Activated CD8-positive, alpha-beta memory T cell treated with anti-CD3 and anti-CD28 coated beads for 4 hours (primary cell): Measurements from ENCODE around the gene MST1R.
A peak's percentile ranks its signal among the peaks of the same experiment; 100 is the strongest.
"Not testable (repeated sequence)": the region's sequence is repeated elsewhere in the genome, so short reads cannot be mapped to it uniquely, and the experiment has no call there.

Experiments
- DNase-seq, 2 donors: peaks; one replicate each; pipeline ENCODE4 v3.0.0-alpha.2; 2020; ENCODE audit warnings: low read depth in 2 of 2

The MST1R gene

GRCh38 chr3:49903451-49904424 lies at the start of gene MST1R:
TSS of gene MST1R (minus strand) at chr3:49903873. CDS start at chr3:49903609, 264 bp downstream.
- DNase-seq, result peak; percentile 42 to 44

GRCh38 chr3:49952924-49953323 lies 49.3 kb upstream of the MST1R start:
- DNase-seq, result no peak

- no peak for DNase-seq
Observed at GRCh38 chr3:49942651-49943050, 39.0 kb upstream of the MST1R start.

GRCh38 chr3:49940667-49941249 lies 37.1 kb upstream of the MST1R start:
- DNase-seq, result no peak

- DNase-seq, result peak; percentile 81 to 89
Observed at GRCh38 chr3:49939858-49940666, 36.4 kb upstream of the MST1R start, which contains the start of gene RBM6. TSS of gene RBM6 (plus strand) at chr3:49940150. CDS start at chr3:49962642, 22,492 bp downstream.

GRCh38 chr3:49937090-49937489 lies 33.4 kb upstream of the MST1R start:
- no peak for DNase-seq

GRCh38 chr3:49932281-49932680 lies 28.6 kb upstream of the MST1R start:
- not testable (repeated sequence) for DNase-seq

- no peak for DNase-seq
Observed at GRCh38 chr3:49930922-49931321, 27.2 kb upstream of the MST1R start.

- no peak for DNase-seq
Observed at GRCh38 chr3:49930168-49930690, 26.6 kb upstream of the MST1R start.

GRCh38 chr3:49929291-49930167 lies 25.9 kb upstream of the MST1R start, which contains the start of gene MON1A:
TSS of gene MON1A (minus strand) at chr3:49929811. CDS start at chr3:49913346, 16,465 bp downstream.
- peak; percentile 62 to 78 for DNase-seq

- DNase-seq, result no peak
Observed at GRCh38 chr3:49928481-49929017, 24.9 kb upstream of the MST1R start.

- no peak for DNase-seq
Observed at GRCh38 chr3:49927798-49928197, 24.1 kb upstream of the MST1R start.

- DNase-seq, result no peak
Observed at GRCh38 chr3:49926117-49926728, 22.6 kb upstream of the MST1R start.

GRCh38 chr3:49925485-49925884 lies 21.8 kb upstream of the MST1R start:
- DNase-seq, result no peak

GRCh38 chr3:49924683-49925082 lies 21.0 kb upstream of the MST1R start:
- DNase-seq, result no peak

GRCh38 chr3:49917806-49918590 lies 14.3 kb upstream of the MST1R start:
- not testable (repeated sequence) for DNase-seq

- DNase-seq, result no peak
Observed at GRCh38 chr3:49916686-49917085, 13.0 kb upstream of the MST1R start.

GRCh38 chr3:49914906-49915305 lies 11.2 kb upstream of the MST1R start:
- DNase-seq, result no peak

- DNase-seq, result no peak
Observed at GRCh38 chr3:49912881-49913281, 9.2 kb upstream of the MST1R start.
